ENCODE results near the gene DSP.

Gene DSP

GRCh38 chr6:7561153-7561964, 19.9 kb downstream of the DSP start:
- DNase-seq = no peak

- DNase-seq = no peak
Observed at GRCh38 chr6:7562769-7563168, 21.3 kb downstream of the DSP start.

GRCh38 chr6:7566107-7566506, 24.6 kb downstream of the DSP start:
- no peak for DNase-seq

GRCh38 chr6:7566617-7567173, 25.2 kb downstream of the DSP start:
- DNase-seq = no peak

- no peak for DNase-seq
Observed at GRCh38 chr6:7568021-7568420, 26.6 kb downstream of the DSP start.

- no peak for DNase-seq
Observed at GRCh38 chr6:7569082-7569481, 27.6 kb downstream of the DSP start.

GRCh38 chr6:7572213-7572943, 30.9 kb downstream of the DSP start:
- DNase-seq = no peak

GRCh38 chr6:7574500-7574899, 33.0 kb downstream of the DSP start:
- no peak for DNase-seq

GRCh38 chr6:7578516-7578915, 37.0 kb downstream of the DSP start:
- no peak for DNase-seq

GRCh38 chr6:7578931-7579330, 37.5 kb downstream of the DSP start:
- no peak for DNase-seq

- DNase-seq = no peak
Observed at GRCh38 chr6:7579851-7580250, 38.4 kb downstream of the DSP start.

GRCh38 chr6:7580537-7580926, 39.1 kb downstream of the DSP start:
- no peak for DNase-seq

- no peak for DNase-seq
Observed at GRCh38 chr6:7580927-7581618, 39.6 kb downstream of the DSP start.

GRCh38 chr6:7585287-7585930, 43.9 kb downstream of the DSP start:
- no peak for DNase-seq

GRCh38 chr6:7587631-7588100, 46.2 kb downstream of the DSP start:
- no peak for DNase-seq

- no peak for DNase-seq
Observed at GRCh38 chr6:7588506-7588905, 47.0 kb downstream of the DSP start.

- DNase-seq = no peak
Observed at GRCh38 chr6:7589221-7589620, 47.8 kb downstream of the DSP start.

GRCh38 chr6:7589949-7590917, 48.8 kb downstream of the DSP start, which contains the start of gene SNRNP48:
TSS of gene SNRNP48 (plus strand) at chr6:7590198. CDS start at chr6:7590258, 60 bp downstream.
- peak; percentile 95 for DNase-seq

GRCh38 chr6:7590918-7591302, 49.4 kb downstream of the DSP start:
- no peak for DNase-seq

GRCh38 chr6:7591770-7592169, 50.3 kb downstream of the DSP start:
- DNase-seq = no peak

- DNase-seq = no peak
Observed at GRCh38 chr6:7593229-7593628, 51.8 kb downstream of the DSP start.

All from activated T-cell treated with anti-CD3 and anti-CD28 coated beads, Interleukin-2, amount 50 U/mL, for 48 hours (primary cell).